HG02610 (cell line): ENCODE data around the gene NELFA.

Experiments
- ATAC-seq: cut with Tn5 transposase; IDR thresholded peaks from one replicate; pipeline ENCODE4 v1.9.1; 2021; ENCODE audit warnings: mild to moderate bottlenecking, moderate library complexity; ENCODE audit not compliant: unreplicated experiment

Gene NELFA

DNA sequence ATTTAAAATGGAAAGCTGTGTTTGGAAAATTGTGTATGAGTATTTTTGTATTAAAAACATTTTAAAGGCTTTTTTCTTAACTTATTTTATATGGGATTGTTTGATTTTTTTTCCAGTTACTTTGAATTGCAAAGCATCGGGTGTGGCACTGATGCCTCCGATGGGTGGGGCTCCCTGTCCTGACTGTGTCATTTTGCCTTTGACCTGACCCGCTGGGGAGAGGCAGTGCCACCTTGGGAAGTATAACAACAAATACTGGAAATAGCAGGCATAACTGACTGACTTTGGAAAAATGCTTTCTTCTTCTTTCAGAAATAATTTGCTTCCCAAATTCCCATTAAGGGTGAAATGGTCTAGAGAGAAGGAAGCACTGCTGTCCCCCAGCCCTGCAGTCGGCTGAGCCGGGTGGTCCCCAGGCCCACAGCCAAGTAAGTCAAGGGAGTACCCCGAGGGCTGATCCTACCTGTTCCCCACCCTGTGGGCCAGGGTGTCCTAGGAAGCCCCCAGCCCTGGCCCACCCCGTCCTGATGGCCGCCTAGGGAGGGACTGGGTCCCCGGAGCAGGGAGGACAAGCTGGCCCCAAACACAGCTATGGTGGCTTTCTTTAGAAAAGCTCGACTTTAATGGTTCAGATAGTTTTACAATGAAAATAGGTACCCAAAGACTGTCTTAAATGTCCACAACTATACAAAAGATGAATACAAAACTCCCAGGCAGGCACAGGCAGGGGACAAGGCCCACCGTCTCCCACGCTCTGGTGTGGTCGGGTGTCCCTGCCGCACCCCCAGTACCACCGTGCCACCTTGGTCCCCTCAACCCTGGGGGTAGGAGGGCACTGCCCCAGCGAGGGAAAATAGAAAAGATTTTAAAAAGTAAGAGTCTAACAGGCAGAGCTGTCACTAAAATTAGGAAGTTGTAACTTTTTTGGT is 26.4 kb downstream of the NELFA start:
- ATAC-seq = no peak

DNA sequence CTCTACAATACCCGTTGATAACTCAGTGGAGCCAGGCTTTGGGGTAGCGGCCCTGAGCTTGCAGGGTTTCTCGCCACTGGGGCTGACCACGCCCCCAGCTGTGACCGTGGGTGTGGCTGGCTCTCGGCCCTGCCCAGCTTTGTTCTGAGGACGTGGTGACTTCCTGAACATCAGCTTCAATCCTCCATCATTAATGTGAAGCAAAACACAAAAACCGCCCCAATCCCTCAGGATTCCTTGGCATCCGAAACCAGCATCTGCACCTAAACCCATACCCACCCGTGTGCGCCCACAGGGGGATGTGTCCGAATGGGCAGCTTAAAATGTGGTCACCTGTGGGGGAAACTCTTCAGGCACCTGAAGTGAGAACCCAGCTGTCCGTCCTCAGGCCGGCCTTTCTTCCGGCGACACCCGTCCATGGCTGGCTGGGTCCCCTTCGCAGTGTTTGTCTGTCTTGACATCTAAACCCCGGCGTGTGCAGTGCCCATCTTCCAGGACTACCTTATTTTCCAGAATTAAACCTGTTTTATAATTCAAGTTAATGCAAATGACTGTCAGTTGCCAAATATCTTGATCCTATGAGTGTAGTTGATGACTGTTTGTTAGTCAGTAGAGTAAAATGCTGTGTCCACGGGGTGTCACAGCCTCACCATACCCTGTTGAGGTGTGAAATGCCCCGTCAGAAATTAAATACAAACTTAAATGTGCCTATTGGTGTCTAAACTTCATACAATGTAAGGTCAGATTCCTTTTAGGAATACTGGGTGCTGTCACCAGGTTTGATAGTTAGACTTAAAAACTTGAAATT is 27.3 kb downstream of the NELFA start:
- ATAC-seq = no peak

DNA sequence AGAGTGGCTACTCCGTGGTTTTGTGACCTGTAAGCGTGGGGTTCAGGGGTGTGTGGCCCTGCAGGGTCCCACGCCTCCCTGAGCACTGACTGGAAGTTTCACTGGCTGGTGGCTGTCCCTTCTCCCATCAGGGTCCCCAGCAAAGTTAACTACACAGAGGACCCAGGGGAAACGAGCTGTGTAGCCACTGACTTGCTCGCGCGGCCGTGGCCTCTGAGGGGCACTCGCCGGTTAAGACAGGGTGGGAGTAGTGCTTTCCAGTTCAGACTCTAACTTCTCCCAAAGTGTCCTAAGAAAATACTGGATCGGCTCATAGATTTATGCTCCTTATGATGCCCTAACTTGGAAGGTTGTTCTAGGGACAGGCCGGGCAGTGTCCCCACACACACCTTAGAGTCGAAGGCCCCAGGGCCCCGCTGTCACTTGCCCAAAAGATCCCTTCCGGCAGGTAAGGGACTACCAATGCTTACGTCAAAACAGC is 28.2 kb downstream of the NELFA start:
- no peak for ATAC-seq

DNA sequence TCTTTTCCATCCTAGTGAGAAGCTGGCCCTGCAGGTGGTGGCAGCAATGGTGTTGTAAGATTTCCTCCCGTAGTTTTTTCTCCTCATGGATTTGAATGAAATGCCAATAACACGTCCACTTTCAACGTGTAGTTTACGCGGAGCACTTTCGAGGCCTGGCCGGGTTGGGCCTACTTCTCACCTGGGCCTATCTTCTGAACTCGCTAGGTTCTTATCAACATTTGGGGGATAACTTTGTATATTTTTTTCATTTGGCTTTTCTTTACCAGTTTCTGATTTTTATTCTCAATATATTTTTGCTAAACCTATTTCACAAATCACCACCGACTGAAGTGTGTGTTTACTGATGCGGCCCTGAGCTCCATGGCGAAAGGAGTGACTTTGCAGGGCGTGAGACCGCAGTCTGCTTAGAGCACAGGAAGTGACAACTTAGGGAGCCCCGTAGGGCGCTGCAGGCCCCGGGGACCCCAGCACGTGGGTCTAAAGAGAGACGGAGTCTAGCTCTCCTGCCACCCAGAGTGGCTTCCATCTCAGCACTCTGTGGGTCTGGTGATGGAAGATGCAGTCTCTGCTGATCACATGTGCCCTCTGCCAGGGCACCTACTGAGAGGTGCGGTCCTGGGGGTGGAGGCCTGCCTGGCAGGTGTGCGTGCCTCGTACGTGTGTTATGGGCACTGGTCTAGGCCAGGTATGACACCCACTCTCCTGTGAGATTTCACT is 29.1 kb downstream of the NELFA start:
- no peak for ATAC-seq

DNA sequence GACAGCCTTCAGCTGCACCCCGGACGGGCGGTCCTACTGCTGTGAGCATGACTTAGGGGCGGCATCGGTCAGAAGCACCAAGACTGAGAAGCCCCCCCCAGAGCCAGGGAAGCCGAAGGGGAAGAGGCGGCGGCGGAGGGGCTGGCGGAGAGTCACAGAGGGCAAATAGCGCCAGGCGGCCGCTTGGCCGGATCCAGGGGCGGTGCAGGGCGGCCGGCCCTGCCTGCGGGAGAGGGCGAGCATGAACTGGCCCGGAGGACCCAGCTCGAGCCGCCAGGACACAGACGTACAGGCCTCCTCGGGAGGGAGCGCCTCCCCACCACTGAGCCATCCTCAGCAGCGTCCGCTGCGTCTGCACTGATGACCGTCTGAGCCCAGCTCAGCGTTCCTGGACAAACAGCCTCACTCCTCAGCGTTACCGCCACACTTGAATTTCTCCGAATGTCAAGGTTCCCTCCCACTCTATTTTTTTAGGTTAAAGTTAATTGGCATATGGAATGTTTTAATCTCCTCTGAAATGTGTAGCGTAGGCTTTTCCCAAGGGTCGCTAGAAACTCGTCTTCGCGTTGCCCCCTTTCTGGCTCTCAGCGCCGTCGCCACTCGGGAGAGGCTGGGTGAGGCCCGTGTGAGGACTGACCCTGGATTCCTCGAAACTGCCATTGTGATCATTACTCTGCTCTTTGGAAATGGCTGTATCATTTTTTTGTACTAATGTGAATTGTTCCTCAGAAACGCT is 29.9 kb downstream of the NELFA start:
- ATAC-seq = no peak

DNA sequence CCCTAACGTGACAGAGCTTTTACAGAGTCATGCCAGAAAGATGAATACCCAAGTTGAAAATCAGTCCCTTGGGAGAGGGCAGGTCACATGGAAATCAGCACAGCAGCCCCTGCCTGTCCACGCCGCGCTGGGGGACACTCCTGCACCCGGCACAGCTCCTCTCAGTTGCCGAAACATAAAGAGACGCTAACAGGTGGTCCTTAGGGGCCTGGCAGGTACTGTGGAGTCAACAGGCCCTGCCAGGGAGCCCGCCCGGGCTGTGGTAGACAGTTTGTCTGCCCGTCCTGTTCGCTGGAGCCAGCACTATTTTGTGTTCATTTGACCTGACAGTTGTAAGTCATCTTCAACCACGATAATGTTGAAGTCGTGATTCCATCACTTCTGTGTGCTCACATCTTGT is 30.5 kb downstream of the NELFA start:
- no peak for ATAC-seq

DNA sequence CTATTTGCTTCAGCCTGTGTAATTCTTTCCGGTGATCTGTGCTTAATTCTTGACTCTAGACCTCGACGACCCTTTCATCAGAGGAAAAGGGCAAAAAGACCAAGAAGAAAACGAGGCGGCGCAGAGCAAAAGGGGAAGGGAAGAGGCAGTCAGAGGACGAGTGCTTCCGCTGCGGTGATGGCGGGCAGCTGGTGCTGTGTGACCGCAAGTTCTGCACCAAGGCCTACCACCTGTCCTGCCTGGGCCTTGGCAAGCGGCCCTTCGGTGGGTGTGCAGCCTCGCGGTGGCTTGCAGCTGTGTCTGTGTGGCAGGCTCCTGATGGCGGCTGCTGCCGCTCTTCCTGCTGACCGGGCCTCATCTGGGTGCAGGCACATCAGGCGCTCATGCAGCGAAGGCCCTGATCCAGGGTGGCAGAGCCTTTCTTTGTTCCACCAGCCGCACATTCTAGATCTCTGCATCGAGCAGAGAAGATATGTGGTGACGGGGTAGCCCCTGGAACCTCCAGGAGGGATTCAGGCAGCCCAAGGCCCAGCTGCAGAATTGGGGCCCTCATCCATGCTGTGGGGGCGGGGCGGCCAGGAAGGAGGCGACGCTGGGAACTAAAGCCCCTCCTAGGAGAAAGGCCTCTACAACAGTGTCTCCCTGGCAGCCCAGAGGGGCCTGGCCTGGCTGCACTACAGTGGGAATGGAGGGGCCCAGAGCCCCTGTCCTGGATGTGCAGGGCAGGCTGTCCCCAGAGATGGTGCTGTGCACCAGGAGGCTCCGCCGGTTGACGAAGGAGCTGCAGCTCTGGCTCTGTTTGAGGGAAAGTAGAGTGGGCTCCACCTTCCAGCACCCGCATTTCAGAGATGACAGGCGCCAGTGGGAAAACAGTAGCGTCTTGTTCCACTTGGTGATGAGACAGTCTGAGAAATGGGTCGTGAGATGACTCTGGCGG is 32.1 kb downstream of the NELFA start:
- ATAC-seq = no peak

DNA sequence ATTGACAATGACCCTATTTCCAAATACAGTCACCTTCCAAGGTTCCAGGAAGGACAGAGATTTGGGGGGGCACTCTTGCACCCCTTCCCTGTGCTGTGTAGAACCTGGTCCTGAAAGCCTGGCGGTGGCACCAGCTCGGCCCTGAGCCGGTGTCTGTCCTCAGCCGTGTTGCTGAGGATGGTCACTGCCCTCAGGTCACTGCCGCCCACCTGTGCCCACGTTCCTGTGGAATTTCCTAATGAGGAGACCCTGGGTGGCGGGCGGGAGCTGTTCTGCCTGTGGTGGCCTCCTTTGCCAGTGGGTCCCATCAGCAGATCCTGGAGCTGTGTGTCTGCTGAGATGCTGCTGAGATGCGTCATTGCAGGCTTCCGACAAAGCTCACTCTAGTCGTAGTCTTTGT is 32.9 kb downstream of the NELFA start:
- no peak for ATAC-seq

DNA sequence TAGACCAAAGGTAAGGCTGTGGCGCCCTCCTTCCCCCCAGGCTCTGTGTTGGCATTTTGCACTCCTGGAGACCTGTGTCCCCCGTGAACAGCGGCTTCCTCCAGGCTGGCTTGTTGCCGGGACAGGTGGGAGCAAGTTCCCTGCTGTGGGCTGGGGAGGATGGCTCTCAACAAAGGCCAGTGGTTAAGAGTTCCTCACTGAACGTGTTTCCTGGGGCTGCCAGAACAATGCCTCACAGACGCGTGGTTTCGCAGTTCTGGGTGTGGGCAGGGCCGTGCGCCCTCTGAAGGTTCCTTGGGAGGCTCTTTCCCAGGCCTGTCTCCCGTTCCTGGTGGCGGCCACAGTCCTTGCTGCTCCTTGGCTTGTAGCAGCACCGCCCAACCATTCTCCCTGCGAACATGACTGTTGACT is 33.4 kb downstream of the NELFA start:
- ATAC-seq = no peak

DNA sequence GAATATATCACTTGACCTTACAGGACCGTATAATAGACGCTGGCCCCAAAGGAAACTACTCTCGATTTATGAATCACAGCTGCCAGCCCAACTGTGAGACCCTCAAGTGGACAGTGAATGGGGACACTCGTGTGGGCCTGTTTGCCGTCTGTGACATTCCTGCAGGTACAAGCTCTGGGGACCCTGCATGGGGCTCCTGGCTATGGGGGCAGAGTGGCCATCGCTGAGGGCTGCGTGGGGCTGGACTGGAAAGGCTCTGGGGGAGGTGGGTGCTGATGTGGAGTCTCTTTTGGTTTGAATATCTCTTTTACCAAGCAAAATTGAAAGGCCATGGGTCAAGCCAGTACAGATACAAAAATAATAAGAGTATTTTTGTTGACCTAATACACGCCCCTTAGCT is 33.9 kb downstream of the NELFA start:
- no peak for ATAC-seq

DNA sequence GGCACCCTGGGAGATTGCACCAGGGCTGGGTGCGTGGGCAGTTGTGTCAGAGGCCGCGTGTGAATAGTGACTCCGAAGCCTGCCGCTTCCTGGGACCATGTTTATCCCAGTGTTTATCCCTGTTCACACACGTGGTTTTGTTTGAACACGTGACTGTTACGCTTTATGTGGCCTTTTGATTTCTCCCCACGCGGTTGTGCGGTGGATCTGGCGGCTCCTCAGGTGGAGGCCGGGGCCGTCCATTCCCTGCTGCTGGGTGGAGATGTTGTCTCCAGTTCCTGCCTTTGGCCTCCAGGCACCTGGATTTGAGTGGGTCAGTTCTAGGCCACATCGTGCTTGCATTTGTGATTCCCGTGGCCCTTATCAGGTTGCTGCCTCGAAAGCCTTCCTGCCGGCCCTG is 35.1 kb downstream of the NELFA start:
- ATAC-seq = no peak

DNA sequence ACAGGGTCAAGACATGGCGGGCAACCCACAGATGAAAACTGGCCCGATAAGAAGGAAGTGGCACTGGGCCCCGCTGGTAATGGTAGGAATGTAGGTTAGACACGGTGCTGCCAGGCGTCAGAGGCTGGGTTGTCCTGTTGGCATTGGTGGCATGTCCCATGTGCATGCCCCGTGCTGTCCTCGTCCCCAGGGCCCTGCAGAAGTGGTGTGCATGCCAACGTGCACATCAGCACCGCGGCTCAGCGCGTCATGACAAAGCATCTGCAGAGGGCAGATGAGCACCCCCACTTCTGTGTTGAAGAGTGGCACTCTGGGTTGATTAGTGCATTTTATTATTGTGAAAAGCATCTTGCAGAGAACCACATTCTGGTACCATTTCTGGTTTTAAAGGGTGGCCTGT is 35.6 kb downstream of the NELFA start:
- no peak for ATAC-seq

DNA sequence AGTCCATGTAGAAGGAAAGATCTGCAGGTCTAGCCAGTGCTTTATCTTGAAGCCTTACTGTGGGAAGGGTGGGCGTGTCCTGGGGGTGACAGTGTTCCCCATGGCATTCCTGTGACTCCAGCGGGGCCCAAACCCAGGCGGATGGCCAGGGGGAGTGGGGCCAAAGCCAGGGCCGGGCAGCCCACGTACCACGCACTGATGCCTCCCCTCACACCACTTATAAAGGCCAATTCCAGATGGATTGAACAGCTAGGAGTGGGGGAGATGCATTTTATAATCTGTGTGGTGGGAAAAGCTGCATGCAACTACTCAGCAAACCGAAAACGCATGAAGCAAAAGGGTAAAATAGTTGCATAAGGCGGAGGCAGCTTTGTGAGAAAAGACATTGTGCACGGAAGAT is 36.4 kb downstream of the NELFA start:
- no peak for ATAC-seq

DNA sequence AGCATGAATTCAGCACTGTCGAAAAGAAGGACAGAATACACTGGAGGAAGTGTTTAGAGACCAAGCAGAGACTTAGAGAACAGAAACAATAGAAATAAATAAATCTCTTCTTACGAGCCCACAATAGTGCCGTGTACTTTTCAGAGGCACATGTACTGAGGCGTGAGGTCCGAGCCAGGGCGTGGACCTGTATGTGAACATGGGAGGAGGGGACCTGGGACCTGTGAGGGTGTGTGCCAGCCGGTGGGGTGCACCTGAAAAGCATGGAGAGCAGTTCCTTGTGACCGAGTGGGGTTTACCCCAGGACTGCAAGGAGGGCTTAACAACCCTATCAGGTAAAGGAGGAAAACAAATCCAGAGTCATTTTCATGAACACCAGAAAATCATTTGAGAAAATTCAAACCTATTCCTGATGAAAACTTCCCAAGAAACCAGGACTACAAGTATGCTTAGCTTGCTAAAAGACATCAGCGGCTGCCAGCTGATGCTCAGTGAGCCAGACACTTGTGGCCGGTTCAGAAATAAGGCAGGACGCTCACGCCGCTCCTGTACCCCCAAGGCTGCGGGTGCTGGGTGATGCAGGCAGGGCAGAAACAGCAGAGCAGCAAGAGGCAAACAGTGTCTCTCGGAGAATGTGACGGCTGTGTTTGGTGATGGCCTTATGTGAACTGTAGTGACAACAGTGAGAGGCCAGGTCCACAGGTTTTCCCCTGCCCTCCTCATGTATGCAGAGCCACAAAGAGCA is 37.1 kb downstream of the NELFA start:
- ATAC-seq = no peak

DNA sequence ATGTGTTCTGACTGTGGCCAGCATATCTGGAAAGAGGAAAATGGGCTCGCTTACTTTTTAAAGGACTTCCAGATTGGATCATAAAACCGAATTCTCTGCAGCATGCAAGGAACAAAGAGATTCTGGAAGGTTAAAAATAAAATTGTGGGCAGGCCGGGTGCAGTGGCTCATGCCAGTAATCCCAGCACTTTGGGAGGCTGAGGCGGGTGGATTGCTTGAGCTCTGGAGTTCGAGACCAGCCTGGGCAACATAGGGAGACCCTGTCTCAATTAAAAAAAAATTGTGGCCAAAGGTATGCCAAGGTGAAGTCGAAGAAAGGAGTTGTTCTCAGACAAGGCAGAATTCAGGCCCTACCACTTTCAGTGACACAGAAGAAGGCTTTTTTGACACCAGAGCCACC is 37.8 kb downstream of the NELFA start:
- no peak for ATAC-seq

DNA sequence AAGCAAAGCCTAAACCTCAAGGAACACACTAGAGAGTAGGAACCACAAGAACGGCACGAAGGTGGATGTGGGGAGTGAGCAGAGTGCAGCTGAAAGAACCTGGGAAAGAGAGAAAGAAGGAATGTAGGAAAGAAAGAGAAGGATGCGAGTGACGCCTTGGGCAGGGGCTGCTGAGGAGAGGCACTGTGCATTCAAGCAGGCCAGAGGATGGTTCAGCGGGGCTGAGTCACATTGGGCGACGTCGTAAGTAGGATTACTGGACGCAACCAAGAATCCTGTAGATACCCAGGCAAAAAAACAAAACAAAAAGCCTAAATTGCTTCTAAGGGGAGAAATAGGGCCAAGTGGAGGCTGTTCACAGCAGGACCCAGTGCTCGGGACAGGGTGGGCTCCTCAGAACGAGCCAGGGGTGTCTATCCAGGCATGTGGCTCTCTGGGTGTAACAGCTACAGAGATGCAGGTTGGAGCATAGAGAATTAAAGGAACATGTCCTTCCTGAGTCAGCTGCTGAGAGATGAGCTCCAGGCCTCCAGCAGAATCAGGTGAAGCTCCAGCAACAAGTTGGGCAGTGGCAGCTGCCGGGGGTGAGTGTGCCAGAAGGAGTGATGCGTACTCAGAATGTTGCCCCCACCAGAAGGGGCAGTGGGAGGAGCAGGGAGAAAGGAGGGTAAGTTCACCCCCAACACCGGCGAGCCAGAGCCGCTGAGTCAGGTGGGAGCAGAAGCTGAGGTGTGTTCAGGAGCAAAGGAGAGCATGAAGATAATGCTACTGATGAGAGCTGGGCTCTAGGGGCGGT is 38.6 kb downstream of the NELFA start:
- ATAC-seq = no peak

DNA sequence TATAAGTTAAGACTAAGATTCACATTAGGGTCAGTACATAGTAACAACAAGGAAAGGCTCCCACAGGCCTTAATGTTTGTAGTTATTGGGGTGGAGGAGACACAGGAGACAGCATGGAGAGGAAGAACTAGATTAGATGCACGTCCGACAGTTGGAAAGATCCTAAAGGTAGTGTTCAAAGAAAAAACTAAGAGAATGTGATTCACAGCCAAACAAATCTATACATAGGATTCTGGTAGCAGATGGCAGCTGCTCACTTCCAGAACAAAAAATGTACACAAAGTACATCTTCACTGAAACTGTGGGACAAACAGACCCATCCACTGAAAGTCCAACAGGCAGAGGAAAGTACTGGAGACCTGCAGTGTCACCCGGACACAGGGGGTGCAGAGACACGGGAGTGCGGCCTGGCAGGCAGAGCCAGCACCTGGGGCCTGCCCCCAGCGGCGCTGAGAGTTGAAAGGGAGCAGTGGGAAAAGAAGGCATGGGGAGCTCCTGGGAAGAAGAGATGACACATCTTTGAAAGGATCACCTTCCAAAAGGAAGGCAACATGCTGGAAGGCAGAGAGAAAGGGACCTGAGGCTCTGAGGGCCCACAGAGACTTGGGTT is 40.0 kb downstream of the NELFA start:
- no peak for ATAC-seq
